Stimulated activated CD4-positive, alpha-beta T cell treated with anti-CD3 and anti-CD28 coated beads, Interleukin-15, amount 100 ng/mL, for 1 hour (primary cell): ENCODE measurements around the gene CCDC120.

Experiments
- DNase-seq, 2 donors: peaks; one replicate each; pipeline ENCODE4 v3.0.0-alpha.2; 2020; ENCODE audit warnings: low read depth in 1 of 2, low spot score in 1 of 2

Gene CCDC120, protein sequence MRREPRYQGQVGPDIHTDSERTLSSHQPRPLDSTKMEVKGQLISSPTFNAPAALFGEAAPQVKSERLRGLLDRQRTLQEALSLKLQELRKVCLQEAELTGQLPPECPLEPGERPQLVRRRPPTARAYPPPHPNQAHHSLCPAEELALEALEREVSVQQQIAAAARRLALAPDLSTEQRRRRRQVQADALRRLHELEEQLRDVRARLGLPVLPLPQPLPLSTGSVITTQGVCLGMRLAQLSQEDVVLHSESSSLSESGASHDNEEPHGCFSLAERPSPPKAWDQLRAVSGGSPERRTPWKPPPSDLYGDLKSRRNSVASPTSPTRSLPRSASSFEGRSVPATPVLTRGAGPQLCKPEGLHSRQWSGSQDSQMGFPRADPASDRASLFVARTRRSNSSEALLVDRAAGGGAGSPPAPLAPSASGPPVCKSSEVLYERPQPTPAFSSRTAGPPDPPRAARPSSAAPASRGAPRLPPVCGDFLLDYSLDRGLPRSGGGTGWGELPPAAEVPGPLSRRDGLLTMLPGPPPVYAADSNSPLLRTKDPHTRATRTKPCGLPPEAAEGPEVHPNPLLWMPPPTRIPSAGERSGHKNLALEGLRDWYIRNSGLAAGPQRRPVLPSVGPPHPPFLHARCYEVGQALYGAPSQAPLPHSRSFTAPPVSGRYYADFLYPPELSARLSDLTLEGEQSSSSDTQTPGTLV

DNA sequence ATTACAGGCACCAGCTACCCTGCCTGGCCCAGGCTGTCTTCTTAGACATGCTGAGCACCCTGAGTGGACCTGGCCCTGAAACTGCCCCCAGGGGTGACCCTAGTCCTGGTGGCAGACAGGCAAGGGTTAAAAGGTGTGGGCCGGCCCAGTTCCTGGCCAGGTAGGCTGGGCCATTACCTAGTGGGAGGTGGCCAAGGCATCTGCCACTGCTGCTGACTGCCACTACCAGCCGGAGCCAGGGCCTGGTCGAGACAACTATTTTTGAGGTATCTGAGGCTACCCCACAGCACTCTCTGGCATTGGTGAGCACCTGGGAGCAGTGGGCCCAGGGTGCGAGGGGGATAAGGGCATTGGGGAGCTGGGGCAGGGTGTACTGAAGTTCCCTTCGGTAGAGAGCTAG, at the start of gene CCDC120:
Gene CCDC120, plus strand, starts transcription at position 206 of the 400 bp plus-strand sequence. CDS start 3,043 bp downstream, outside the sequence.
- no peak for DNase-seq

DNA sequence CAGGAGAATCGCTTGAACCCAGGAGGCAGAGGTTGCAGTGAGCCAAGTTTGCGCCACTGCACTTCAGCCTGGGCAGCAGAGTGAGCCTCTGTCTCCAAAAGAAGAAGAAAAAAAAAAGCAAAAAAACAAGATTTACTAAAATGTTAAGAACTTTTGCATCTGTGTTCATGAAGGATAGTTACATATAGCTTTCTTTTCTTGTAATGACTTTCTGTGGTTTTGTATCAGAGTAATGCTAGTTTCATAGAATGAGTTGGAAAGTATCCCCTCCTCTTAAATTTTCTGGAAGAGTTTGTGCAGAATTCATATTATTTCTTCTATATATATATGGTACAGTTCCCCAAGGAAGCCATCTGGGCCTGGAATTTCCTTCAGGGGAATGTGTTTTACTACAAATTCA, 39.7 kb upstream of the CCDC120 start:
- no peak for DNase-seq

DNA sequence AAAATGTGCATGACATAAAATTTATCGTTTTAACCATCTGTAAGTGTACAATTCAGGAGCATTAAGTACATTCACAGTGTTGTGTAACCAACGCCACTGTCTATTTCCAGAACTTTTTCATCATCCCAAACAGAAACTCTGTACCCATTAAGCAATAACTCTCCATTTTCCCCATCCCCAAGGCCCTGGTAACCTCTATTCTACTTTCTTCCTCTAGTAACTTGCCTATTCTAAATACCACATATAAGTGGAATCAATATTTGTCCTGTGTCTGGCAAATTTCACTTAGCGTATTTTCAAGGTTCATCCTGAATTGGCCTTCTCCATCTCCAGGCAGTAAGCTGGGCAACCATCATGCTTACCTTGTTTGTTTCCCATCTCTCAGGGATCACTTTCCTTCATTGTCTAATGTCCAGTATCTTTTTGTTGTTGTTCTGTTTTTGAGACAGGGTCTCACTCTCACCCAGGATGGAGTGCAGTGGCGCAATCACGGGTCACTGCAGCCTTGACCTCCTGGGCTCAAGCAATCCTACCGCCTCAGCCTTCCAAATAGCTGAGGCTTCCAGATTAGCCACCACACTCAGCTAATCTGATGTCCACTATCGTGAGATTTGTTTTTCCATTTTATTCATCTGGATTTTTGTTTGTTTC, 39.1 kb upstream of the CCDC120 start:
- DNase-seq, result no peak

DNA sequence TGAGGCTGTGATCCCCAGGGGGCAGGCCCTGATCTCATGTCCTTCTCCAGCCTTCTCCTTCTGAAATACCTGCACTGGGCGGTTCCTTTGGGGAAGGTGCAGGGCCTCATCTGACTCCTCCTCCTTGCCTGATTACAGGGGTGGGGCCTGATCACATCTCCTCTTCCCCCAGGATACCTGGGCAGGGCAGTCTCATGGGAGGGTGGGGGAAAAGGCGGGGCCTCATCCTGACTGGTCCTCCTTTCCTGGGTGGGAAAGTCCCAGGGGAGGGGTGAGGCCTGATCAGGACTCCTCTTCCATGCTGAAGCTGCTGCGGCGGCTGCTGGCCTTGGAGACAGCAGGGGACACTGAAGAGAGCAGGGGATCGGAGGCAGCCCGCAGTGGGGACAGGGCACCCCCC, 28.9 kb upstream of the CCDC120 start:
- no peak for DNase-seq

DNA sequence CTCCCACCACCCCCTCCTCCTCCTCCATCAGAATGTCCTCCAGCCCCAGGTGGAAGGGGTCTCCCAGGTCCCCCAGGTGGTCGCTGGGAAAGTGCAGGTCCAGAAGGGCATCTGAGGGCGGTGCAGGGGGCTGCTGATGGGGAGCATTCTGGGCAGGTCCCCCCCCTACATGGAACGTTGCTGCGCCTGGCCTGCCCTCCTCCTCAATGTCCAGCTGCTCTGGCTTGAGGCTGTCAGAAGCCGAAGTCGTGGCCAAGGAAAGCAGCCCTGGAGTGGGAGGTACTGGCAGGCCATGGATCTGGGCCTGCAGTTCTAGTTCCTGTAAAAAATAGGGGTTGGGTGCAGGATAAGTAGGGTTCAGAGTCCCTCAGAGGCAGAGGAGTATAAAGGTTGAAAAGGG, 28.5 kb upstream of the CCDC120 start:
- no peak for DNase-seq

DNA sequence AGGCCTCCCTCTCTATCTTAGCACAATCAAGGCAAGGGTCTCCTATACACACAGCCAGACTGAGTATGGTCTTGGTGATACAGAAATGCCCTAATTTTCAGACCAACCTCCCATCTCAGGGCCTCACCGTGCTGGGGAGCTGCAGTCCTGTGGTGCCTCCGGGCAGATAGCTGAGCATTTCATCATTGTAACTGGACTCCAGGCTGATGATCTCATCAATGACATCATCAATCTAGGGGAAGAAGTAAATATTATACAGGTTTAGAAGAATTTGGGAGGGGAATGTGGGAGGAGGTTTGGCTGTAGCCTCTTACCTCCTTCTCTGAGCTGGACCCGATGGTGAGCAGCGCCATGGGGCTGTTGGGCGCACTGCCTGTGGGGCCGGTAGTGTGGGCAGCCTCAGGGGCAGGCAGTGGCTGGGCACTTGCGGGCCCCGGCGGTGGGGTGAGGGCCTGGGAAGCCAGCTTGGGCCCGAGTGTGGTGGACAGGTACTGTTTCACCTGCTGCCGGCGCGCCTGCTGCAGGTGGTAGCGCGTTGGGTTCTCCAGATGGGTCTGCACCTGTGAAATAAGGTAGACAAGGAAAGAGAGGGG, 20.8 kb upstream of the CCDC120 start:
- no peak for DNase-seq

DNA sequence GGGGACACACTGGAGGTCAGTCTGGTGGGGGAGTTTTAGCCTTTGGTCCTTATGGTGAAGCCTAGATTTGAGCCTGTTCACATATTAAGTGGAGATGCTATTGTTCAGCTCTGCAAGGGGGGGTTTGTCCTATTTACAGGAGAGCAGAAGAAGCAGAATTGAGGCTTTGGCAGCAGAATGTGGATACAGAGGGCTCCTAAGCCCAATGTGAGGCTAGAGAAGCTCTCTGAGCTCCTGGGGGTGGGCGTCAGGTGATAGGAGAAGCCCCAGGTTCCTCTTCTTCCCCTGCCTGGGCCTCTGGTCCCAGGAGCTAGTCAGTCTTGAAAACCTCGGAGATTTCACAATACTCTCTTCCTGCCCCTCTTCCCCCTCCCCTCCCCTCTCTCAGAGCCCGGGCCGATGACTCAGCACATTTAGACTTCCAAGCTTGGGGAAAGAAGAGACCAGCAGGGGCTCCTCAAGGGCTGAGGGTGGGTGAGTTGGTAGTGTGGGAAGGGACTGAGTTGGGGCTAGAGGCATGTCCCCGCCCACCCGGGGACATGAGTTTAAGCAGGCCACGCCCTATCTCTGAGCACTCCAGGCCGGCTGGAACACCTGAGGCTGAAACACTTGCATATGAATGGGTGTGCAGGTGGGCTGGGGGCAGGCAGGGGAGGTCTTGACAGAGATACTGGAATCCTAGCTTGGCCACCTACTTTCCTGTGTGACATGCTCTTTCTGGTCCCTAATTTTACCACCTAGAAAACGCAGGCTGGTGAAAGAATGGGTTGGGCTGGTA, 19.0 kb upstream of the CCDC120 start:
- DNase-seq, result peak in 1 of 2 donors; percentile 31

DNA sequence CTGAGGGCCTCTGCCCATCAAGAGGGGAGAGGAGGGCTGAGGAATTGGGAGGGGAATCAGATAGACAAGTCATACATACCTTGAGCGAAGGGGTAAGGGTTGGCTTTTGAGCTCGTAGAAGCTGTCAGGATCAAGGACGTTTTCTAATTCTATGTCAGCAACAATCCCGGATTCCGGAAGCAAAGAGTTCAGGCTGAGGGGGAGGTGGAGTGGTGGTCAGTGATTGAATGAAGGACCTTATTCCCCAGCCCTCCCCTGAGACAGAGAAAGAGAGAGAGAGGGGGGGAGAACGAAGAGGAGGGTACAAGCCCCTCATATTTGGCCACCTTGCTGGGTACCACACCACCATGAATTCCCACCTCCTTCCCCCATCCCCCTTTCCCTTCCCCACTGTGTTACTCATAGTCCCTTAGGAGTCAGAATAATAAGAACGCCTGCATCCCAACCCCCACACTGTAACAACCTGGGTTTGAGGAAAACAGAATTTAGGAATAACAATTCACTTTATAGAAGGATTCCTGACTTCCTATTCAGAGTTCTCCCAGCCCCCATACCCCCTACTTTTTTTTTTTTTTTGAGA, 18.3 kb upstream of the CCDC120 start:
- DNase-seq, result no peak

DNA sequence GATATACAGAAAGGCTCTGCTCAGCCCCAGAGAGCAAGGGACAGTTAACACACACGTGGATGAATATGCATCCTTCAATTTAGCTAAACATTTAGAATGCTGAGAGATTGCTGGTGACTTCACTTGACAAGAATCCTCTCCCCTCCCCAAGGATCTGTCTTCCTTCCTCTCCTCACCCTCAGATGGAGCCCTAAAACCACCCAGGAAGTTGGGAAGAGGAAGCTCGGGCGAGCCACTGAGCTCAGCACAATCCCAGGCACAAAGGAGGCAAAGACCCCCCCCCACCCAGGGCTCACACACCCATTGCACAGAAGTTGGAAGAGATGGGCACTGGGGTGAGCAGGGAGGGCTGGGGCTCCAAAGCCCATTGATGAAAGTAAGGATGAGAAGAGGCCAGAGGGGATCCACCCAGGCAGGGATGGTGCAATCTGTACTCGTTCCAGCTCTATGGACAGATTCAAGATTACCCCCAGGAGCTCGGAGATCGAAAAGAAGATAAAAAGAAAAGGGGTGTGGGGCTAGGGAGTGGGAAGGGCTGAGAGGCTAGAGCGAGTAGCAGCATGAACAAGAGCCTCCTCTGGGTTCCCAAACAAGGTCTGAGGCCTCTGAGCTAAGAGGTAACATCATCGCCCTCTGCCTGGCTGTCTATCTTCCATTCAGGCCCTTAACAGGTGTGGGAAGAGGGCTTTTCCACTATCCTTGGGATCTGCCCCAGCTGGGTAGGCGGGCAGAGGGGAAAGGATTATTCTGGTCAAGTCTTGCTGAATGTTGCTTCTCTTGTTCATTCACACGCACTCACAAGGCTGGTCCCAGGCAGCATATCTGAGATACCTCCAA, 16.8 kb upstream of the CCDC120 start:
- DNase-seq, result no peak

DNA sequence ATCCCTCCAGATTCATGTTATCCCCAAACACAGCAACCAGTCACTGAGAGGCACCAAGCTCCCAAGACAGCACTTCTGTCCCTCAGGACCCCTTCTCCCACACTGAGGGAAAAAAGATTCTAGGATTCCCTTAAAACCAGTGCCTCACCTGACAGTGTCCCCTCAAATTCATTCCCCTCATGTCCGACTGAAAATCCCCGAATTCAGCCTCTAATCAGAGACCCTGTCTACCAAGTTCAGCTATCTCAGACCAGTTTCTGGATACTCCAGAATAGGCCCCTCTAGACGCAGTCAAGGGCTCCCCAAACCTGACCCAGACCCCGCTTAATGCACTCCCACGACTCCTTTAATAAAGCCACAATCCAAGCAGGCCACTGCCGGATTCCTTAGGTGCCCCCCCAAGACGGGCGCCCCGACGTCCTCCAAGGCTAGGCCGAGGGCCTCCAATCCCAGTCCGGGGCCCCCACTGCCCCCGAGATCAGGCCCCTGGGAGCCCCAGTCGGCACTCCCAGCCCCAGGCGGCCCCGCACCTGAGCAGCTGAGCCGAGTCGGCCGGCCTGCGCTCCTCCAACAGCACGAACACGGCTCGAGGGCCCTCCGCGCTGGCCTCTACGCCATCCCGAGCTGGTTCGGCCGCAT, 16.1 kb upstream of the CCDC120 start:
- DNase-seq, result no peak

DNA sequence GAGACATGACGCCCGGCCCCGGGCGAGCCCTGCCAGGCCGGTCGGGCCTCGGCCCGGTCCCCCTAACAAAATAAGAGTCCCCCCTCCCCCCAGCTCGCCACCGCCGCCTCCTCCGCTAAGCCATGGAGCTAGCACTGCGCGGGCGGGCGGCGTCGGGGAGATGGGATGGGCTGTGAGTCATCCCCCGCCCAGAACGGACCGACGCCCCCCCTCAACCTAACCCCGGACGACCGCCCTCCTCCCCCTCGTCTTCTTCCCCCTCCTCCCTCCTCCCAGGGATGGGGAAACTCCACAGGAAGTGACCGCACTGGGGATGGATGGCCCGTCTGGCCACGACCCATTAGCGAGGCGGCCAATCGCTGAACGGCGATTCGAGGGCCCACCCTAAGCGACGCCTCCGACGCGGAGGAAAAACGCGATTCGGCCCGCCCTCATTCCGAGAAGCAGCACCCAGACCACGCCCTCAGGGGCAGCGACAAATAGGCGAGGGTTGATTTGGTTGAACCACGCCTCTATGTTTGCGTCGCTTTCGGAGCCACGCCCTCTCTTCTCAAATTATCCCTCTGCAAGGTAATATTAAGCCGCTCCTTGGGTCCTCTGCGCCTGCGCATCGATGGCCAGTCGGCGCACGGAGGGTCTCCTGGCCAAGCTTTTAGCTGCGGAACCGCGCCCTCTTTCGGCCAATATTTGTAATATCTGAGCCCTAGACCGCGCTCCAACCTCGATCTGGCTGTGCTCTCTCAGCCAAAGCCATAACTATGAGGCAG, 15.4 kb upstream of the CCDC120 start, which contains the start of gene TFE3:
Gene TFE3, minus strand, starts transcription at position 138 of the 767 bp plus-strand sequence. Its CDS starts 131 bp downstream, at position 7.
- peak; percentile 83 to 89 for DNase-seq

DNA sequence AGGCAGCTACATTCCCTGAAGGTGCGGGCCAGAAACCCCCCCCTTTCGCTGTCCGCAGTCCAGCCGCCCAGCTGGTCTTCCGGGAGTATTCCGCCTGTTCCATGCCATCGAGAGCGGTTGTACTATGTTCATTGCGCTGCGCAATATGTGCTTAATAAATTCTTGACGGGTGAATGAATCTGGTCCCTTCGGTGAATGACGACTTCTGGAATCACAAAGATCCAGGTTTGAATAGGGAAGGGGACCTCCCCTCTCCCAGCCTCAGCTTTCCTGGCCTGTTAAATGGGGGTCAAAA, 14.9 kb upstream of the CCDC120 start:
- no peak for DNase-seq

DNA sequence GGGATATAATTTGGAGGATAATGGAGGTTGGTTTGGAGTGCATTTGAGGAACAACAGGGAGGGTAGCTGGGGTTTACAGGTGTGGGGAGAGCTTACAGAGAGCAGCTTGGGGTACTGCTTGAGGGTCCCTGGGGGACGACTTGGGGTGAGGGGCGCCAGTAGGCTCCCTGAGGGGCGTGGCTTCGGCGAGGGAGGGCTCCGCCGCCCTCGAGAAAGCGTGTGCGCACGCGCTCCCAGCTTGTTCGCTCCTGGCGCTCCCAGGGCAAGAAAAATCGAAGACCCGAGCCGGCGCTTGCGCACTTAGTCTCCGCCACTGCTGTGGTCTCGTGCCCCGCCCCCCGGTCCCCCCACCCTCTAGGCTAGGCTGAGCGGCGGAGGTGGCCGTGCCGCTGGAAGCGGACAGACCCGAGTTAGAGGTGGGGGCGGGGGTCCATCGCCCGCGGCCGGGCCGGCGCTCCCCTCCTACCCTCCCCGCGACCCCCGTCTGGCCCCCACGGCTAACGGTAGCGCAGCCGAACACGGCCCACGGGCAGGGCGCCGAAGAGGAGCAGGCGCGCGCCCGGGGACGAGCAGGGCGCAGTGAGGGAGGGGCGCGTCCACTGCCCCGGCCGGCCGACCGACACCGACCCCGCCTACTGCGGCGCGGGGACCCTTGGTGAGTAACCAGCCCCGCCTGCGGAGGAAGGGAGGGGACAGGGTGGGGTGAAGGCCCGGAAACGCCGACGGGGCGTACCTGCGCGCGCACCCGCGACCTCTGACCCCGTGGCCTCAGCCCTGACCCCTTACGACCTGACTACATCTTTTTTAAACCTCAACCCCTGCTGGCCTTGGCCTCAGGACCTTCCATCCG, 5.4 kb upstream of the CCDC120 start:
- peak; percentile 39 to 40 for DNase-seq

DNA sequence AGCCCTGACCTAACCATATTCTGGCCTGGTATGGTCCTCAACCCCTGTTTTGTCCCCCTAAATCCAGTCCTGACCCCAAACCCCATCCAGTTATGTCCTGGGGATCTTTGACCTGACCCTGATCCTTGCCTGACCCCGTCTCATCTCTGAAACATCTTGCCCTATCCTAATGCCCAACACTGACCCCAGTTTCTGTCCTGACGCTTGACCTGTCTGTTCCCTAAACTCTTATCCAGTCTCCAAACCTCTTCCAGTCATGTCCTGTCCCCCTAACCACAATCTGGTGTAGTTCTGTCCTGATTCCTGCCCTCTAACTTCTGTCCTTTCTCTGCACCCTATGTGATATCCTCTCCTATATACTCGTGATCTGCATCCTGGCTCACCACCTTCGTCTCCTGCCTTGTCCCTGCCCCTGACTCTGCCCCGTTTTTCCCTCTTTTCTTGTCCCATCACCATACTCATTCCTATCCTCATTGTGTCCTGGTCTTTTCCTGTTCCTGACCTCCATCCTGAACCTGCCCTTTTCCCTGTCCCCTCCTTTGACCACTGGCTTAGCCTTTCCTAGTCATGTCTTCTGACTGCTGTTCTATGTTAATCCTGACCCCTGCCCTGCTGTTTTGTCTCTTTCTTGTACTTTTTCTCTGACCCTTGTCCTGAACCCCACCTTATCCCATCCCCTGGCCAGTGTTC, 4.6 kb upstream of the CCDC120 start:
- no peak for DNase-seq

DNA sequence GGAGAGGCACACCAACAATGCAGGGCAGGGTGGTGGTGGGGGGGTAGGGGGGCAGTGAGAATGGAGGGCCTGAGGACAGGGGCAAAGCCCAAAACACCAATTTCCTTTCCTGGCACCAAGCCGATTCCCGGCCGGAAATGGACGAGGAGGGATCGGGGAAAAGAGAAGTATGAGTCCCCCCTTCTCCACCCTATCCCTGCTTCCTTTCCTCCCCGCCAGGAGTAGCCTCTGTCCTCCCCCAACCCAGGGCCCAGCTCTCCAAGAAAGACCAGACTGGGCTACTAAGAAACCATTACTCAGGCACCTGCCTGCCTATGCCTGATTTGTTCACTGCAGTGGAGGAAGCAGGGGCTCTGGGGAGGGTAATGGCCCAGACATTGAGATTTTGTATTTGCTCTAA, 402 bp downstream of the CCDC120 start:
- DNase-seq, result no peak

DNA sequence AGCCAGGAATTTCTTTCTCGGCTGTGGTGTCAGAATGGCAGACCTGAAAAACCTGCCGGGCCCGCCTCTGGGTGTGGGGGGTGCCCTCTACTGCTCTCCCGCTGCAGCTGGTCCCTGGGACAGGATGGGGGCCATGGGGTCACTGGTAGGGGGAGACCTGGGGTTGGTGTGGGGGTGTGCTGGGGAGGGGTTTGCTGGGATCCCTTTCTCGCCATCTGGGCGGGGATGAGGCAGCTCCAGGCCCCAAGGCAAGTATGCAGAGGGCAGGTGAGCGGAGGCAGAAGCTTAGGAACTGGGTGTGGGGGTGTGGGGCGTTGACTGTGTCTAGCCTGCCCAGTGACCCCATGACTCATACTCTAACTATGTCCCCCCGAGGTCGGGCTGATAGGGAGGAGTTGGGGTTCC, 884 bp downstream of the CCDC120 start:
- DNase-seq, result no peak

DNA sequence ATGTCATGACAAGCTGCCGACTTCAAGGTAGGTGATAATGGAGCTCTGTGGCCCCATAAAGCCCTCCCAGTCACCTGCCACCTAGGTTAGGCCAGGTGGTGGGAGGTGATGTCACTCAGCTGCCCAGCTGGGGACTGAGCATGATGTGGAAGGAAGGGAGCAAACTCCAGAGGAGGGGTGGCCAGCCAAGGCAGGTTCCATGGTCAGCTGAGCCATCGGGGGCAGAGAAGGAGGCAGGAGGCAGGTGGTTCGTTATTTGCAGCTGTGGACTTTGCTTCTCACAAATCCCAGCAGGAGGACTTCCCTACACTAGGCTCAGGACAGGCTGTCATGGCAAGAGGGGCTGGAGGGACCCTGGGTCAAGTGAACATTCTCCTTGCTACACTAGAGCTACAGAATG, 2.1 kb downstream of the CCDC120 start:
- DNase-seq, result no peak
